ENCODE results near the gene FOLR2. TPM values are rescaled to one million over a fixed set of nuclear protein-coding genes. Genes with fewer than 3 reads are reported as not detected.

Gene FOLR2
- total RNA-seq, 6 experiments from 2014 or later = 3.3 to 28.3 (median 8.6) TPM

GRCh38 chr11:72221386-72222075 lies 4.9 kb downstream of the FOLR2 start:
- no peak for DNase-seq
- no peak for ATAC-seq
- H3K27ac ChIP-seq = no peak overlapping the region

GRCh38 chr11:72222106-72222891 lies 5.7 kb downstream of the FOLR2 start:
- H3K27me3 ChIP-seq = no peaks in the 10 kb centered on the region
- WGBS (ENCODE audit: insufficient coverage, low coverage, low lambda C conversion rate, missing lambda C conversion rate) = 70% methylated on average over 3 of the region's 6 CpGs
- H3K4me3 ChIP-seq = peak overlapping the region; percentile 77 to 88 (median 88)
- H3K4me1 ChIP-seq = peaks cover 0 to 9% (median 0%) of the 10 kb centered on the region in 4 donors
- intact Hi-C loops (cut with DNase I) = no loop called here
- H3K36me3 ChIP-seq = no peaks in the 10 kb centered on the region
- peak overlapping the region; percentile 75 to 94 (median 90) for H3K27ac ChIP-seq
- DNase-seq = no peak
- ATAC-seq = no peak
- H3K9me3 ChIP-seq = no peaks in the 10 kb centered on the region
- no peak for TF ChIP-seq POLR2A (IDR thresholded peaks at IDR 0.05)
- no peak for TF ChIP-seq CTCF (IDR thresholded peaks at IDR 0.05)

More at GRCh38 chr11:72221386-72222075, 4.9 kb downstream of the FOLR2 start:
- Histone ChIP-seq H3K36me3 (no peaks in the 10 kb centered on the region), H3K4me1 (peaks cover 0 to 9% (median 0%) of the 10 kb centered on the region in 4 donors), H3K9me3 (no peaks in the 10 kb centered on the region), H3K4me3 (no peak overlapping the region), H3K27me3 (no peaks in the 10 kb centered on the region)
- TF ChIP-seq CTCF (IDR thresholded peaks at IDR 0.05) (no peak), POLR2A (IDR thresholded peaks at IDR 0.05) (no peak)
- WGBS (ENCODE audit: insufficient coverage, low coverage, low lambda C conversion rate, missing lambda C conversion rate) = 100% methylated on average over 1 of the region's 7 CpGs
- intact Hi-C loops (cut with DNase I) = no loop called here

- Histone ChIP-seq H3K9me3 (no peaks in the 10 kb centered on the region), H3K4me3 (peak overlapping the region; percentile 77 to 88 (median 88)), H3K27me3 (no peaks in the 10 kb centered on the region), H3K36me3 (no peaks in the 10 kb centered on the region), H3K4me1 (peaks cover 0 to 9% (median 0%) of the 10 kb centered on the region in 4 donors), H3K27ac (peak overlapping the region; percentile 75 to 94 (median 90))
- DNase-seq (peak; percentile 95 to 97 (median 95)), ATAC-seq (peak; percentile 88 to 91 (median 90))
- TF ChIP-seq POLR2A (IDR thresholded peaks at IDR 0.05) (peak; percentile 67), CTCF (IDR thresholded peaks at IDR 0.05) (peak in 3 of 4 donors; percentile 23 to 38 (median 28))
- intact Hi-C loops (cut with DNase I) = no loop called here
- 2% methylated on average over 6 of the region's 47 CpGs for WGBS (ENCODE audit: insufficient coverage, low coverage, low lambda C conversion rate, missing lambda C conversion rate)
Observed at GRCh38 chr11:72222907-72223614, 6.5 kb downstream of the FOLR2 start.

All from right lobe of liver (tissue), 6 donors.